CD4-positive, alpha-beta T cell treated with Interleukin-21 for 1 hour (primary cell): ENCODE data around the gene UACA.
A peak's percentile ranks its signal among the peaks of the same experiment; 100 is the strongest.

Source experiments
- DNase-seq: peaks from one replicate; pipeline ENCODE4 v3.0.0-alpha.2; 2020

UACA gene

GRCh38 chr15:70659662-70660061 is 103.7 kb downstream of the UACA start:
- no peak for DNase-seq

GRCh38 chr15:70658641-70659040 is 104.7 kb downstream of the UACA start:
- DNase-seq, result no peak

GRCh38 chr15:70653426-70653825 is 109.9 kb downstream of the UACA start:
- no peak for DNase-seq

- DNase-seq, result no peak
Measured at GRCh38 chr15:70652341-70652740, 111.0 kb downstream of the UACA start.

- DNase-seq, result no peak
Measured at GRCh38 chr15:70651303-70651845, 112.0 kb downstream of the UACA start.

GRCh38 chr15:70650567-70651302 is 112.6 kb downstream of the UACA start:
- DNase-seq, result no peak

GRCh38 chr15:70647396-70647795 is 116.0 kb downstream of the UACA start:
- no peak for DNase-seq

- no peak for DNase-seq
Measured at GRCh38 chr15:70646169-70646568, 117.2 kb downstream of the UACA start.

- DNase-seq, result no peak
Measured at GRCh38 chr15:70643783-70644125, 119.6 kb downstream of the UACA start.

- no peak for DNase-seq
Measured at GRCh38 chr15:70643106-70643782, 120.1 kb downstream of the UACA start.

GRCh38 chr15:70636540-70637165 is 126.7 kb downstream of the UACA start:
- no peak for DNase-seq

- no peak for DNase-seq
Measured at GRCh38 chr15:70635895-70636294, 127.5 kb downstream of the UACA start.

- DNase-seq, result no peak
Measured at GRCh38 chr15:70633991-70634390, 129.4 kb downstream of the UACA start.

- DNase-seq, result no peak
Measured at GRCh38 chr15:70633103-70633831, 130.1 kb downstream of the UACA start.

GRCh38 chr15:70632491-70633102 is 130.8 kb downstream of the UACA start:
- no peak for DNase-seq

- no peak for DNase-seq
Measured at GRCh38 chr15:70632079-70632478, 131.3 kb downstream of the UACA start.

- DNase-seq, result no peak
Measured at GRCh38 chr15:70629735-70630273, 133.6 kb downstream of the UACA start.

GRCh38 chr15:70628549-70628896 is 134.8 kb downstream of the UACA start:
- no peak for DNase-seq

- no peak for DNase-seq
Measured at GRCh38 chr15:70627734-70628548, 135.4 kb downstream of the UACA start.

GRCh38 chr15:70627322-70627721 is 136.0 kb downstream of the UACA start:
- DNase-seq, result no peak

- peak; percentile 4 for DNase-seq
Measured at GRCh38 chr15:70625438-70625837, 137.9 kb downstream of the UACA start.

GRCh38 chr15:70625011-70625410 is 138.3 kb downstream of the UACA start:
- no peak for DNase-seq
